HL-60 (cell line): ENCODE results near the gene BMPER.

ENCODE experiments used
- DNase-seq, 2 experiments: peaks; one replicate each; pipeline ENCODE4 v3.0.0-alpha.2; 2010 to 2020; ENCODE audit warnings: low read depth in 1 of 2, low spot score in 1 of 2
- H3K27ac ChIP-seq: fragments of 250-450 bp; sonication (Bioruptor Pico); replicated peaks from 2 replicates; pipeline ENCODE4 v1.5.1; 2020; ENCODE audit warnings: mild to moderate bottlenecking, moderate library complexity
- H3K27me3 ChIP-seq: fragments of 250-450 bp; sonication (Bioruptor Pico); 2 replicates; pipeline ENCODE4 v1.5.1; 2021; ENCODE audit warnings: mild to moderate bottlenecking, moderate library complexity; ENCODE audit not compliant: insufficient read depth, poor library complexity, severe bottlenecking
- H3K4me3 ChIP-seq: replicated peaks from 2 replicates; pipeline ENCODE4 v1.5.1; 2011; ENCODE audit warnings: mild to moderate bottlenecking, control low read depth, low read length; ENCODE audit not compliant: insufficient read depth
- CTCF ChIP-seq: IDR thresholded peaks from one replicate; pipeline ENCODE4 v1.5.1; 2011; ENCODE audit warnings: low read length, control low read depth, inconsistent platforms; ENCODE audit not compliant: insufficient read depth
- GABPA ChIP-seq: IDR thresholded peaks from 2 replicates; pipeline ENCODE4 v1.6.1; 2012; ENCODE audit warnings: low read depth
- POLR2AphosphoS5 ChIP-seq: IDR thresholded peaks from 2 replicates; pipeline ENCODE4 v1.6.1; 2012; ENCODE audit warnings: low read depth
- REST ChIP-seq: IDR thresholded peaks from 2 replicates; pipeline ENCODE4 v1.6.1; 2012; ENCODE audit warnings: low read depth; ENCODE audit not compliant: insufficient replicate concordance
- SPI1 ChIP-seq: IDR thresholded peaks from 2 replicates; pipeline ENCODE4 v1.6.1; 2012; ENCODE audit warnings: low read depth, mild to moderate bottlenecking, borderline replicate concordance

Gene BMPER

DNA sequence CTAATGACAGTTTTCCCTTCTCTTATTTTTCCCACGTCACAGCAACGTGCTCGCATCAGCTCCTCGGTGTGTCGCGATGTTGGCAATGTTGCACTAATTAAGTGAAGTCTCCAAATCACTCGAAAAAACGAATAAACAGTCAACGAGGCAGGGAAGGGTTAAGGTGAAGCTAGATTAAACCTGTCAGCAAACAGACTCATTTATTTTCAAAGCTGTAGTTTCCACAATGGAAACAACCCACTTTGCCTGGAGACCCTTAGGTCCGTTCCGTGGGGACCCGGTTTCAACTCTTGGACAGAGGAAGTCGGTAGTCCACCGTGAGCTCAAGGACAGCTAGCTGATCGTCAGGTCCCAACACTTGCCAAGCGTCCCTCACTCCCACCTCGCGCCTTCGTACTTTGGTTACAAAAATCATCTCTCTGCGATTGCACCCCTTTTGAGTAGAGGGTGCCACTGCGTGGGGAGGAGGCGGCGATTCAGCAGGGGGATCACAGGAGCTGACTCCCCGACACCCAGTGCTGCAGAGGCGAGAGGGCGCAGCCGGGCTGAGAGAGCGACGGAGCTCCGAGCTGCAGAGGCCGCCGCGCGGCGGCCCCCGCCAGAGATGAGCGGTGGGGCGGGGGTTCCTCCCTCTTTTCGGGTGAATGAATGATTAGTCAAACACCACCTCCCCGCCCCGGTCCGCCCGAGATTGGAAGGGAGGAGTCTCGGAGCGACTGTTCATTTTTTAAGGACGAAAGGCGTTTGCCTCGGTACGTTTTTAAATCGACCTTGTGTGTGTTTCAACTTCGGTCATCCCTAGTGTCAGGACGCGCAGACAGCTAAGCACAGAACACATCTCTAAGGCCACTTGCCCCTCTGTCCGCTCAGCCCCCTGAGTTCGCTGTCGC is 1.3 kb upstream of the BMPER start:
- no peak overlapping the region for H3K27ac ChIP-seq

DNA sequence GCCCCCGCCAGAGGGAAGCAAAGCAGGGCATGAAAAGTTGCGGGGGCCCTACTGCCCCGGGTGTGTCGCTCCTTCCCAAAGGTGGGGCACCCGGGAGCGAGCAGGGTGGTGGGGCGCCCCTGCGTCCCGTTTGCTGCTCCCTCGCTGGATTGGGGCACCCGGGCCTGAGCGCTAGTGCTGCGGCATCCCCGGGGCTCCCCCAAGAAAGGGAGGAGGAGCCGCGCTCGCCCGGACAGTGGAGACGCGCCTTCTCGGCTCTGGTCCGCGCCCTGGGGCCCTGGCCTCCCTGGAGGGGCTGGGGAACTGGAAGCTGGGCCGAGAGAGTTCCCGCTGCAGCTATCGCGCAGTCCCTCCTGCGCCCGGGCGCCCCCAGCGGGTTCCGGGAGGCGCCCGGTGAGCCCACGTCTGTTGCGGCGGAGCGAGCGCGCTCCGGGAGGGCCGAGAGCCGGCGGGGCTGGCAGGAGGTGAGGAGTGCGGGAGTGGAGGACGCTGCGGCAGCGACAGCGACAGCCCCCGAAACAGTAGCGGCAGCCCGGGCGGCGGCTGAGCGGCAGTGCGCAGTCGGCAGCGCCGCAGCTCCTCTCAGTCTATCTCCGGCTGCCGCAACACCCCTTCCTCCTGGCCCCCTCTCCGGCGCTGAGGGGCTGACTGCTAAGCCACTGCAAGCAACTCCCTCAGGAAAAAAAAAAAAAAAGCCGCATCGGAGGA is 504 bp upstream of the BMPER start:
- Histone ChIP-seq H3K4me3 (peak overlapping the region; percentile 17), H3K27me3 (peaks cover 53% of the 10 kb centered on the region), H3K27ac (no peak overlapping the region)
- no peak for DNase-seq
- TF ChIP-seq REST (no peak), SPI1 (no peak), POLR2AphosphoS5 (no peak)

More for the DNA sequence above, 1.3 kb upstream of the BMPER start:
- Histone ChIP-seq H3K27me3 (peaks cover 53% of the 10 kb centered on the region), H3K4me3 (no peak overlapping the region)
- DNase-seq = no peak
- no peak for TF ChIP-seq POLR2AphosphoS5
- no peak for TF ChIP-seq REST
- no peak for TF ChIP-seq CTCF
- TF ChIP-seq SPI1 = no peak
- no peak for TF ChIP-seq GABPA

DNA sequence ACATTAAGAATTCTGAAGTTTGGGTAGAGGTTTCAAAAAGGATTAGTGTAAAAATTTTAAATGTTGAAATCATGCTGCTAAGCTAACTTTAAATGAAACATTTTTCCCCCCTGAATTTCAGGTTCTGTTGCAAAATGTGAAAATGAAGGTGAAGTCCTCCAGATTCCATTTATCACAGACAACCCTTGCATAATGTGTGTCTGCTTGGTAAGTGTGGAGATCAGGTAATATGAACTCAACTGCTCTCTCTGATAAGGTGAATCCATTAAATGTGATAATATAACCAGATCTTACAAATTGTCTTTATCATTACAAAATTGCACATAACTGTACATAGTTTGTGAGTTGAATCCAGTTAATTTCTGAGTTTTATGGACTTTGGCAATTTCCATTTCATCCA is 1.4 kb downstream of the BMPER start:
- no peak for DNase-seq
- H3K27me3 ChIP-seq = peaks cover 50% of the 10 kb centered on the region
- H3K27ac ChIP-seq = no peak overlapping the region
- H3K4me3 ChIP-seq = no peak overlapping the region
- no peak for TF ChIP-seq POLR2AphosphoS5
- no peak for TF ChIP-seq GABPA

GRCh38 chr7:33907625-33908024 is 2.3 kb downstream of the BMPER start:
- no peak overlapping the region for H3K4me3 ChIP-seq
- TF ChIP-seq CTCF = no peak
- TF ChIP-seq SPI1 = no peak
- no peak for TF ChIP-seq GABPA
- TF ChIP-seq POLR2AphosphoS5 = no peak
- TF ChIP-seq REST = no peak

More at GRCh38 chr7:33907625-33908024, 2.3 kb downstream of the BMPER start:
- Histone ChIP-seq H3K27ac (no peak overlapping the region), H3K27me3 (peaks cover 45% of the 10 kb centered on the region)
- no peak for DNase-seq
